IPS-11a (cell line): ENCODE results near the gene GJB4.
"Not testable (repeated sequence)": the region's sequence is repeated elsewhere in the genome, so short reads cannot be mapped to it uniquely, and the experiment has no call there.

ENCODE experiments used
- H3K4me3 ChIP-seq: one replicate; pipeline ENCODE4 v1.5.1; 2013; ENCODE audit warnings: low read depth, low read length, control low read depth

GJB4 gene

GRCh38 chr1:34794790-34795180 lies 35.2 kb downstream of the GJB4 start:
- H3K4me3 ChIP-seq, result no peak overlapping the region

GRCh38 chr1:34795916-34796315 lies 36.4 kb downstream of the GJB4 start:
- no peak overlapping the region for H3K4me3 ChIP-seq

GRCh38 chr1:34796990-34797389 lies 37.5 kb downstream of the GJB4 start:
- H3K4me3 ChIP-seq, result no peak overlapping the region

GRCh38 chr1:34800214-34800613 lies 40.7 kb downstream of the GJB4 start:
- H3K4me3 ChIP-seq, result no peak overlapping the region

GRCh38 chr1:34803770-34804169 lies 44.2 kb downstream of the GJB4 start:
- no peak overlapping the region for H3K4me3 ChIP-seq

DNA sequence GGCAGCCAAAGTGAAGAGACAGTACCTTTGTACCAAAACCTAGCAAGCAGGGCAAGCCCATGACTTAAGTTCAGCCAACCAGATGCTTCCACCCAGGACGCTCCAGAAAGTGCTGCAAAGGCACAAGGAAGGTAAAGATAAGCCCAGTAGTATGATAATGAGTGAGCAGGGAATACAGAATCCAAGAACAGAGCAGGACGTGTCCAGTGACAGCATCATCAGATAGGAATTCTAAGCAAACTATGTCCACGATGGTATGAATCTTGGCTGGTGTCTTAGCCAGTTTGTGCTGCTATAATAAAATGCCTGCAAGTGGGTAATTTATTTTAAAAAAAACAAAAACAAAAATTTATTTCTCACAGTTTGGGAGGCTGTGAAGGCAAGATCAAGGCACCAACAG lies 46.9 kb downstream of the GJB4 start:
- no peak overlapping the region for H3K4me3 ChIP-seq

- H3K4me3 ChIP-seq, result no peak overlapping the region
Measured at GRCh38 chr1:34808051-34808810, 48.7 kb downstream of the GJB4 start.

GRCh38 chr1:34810781-34811180 lies 51.2 kb downstream of the GJB4 start:
- not testable (repeated sequence) for H3K4me3 ChIP-seq
